ENCODE data around the gene CAMTA1. TPM values are rescaled to one million over a fixed set of nuclear protein-coding genes. Genes with fewer than 3 reads are reported as not detected.

The CAMTA1 gene
- total RNA-seq, 1 experiment from 2014 or later: 69.5 TPM

- no peaks in the 10 kb centered on the region for H3K36me3 ChIP-seq (ENCODE audit: control insufficient read depth in 1 of 2, insufficient read depth in 2 of 2, low read length in 2 of 2)
- DNase-seq (ENCODE audit: low read depth, low spot score): no peak
- H3K27ac ChIP-seq (ENCODE audit: low read depth, low read length): no peak overlapping the region
- no peaks in the 10 kb centered on the region for H3K9me2 ChIP-seq (ENCODE audit: insufficient read depth)
- CTCF ChIA-PET: no interaction called here
- ATAC-seq: no peak
- H3K9ac ChIP-seq (ENCODE audit: low read length): no peak overlapping the region
- H3K4me3 ChIP-seq (replicated peaks in 1 of 2; ENCODE audit: low read depth in 1 of 2, low read length in 2 of 2): no peak overlapping the region
- peaks cover 0 to 8% of the 10 kb centered on the region in 2 experiments; a peak in 1 of 4 replicates for H3K4me1 ChIP-seq (ENCODE audit: control insufficient read depth in 1 of 2, insufficient read depth in 2 of 2, low read length in 2 of 2)
- POLR2A ChIA-PET: no interaction called here
- RAD21 ChIA-PET (ENCODE audit: low non-redundant PET in 1 of 2, low total read pairs in 2 of 2, uncharacterized antibody in 2 of 2, unreplicated experiment in 2 of 2): no interaction called here
- no peak overlapping the region for H2AFZ ChIP-seq (ENCODE audit: low read depth, low read length, poor library complexity, severe bottlenecking)
- no peaks in the 10 kb centered on the region for H3K79me2 ChIP-seq (ENCODE audit: insufficient read depth, low read length)
- BruUV-seq (replicated peaks): no TSS peak
- TF ChIP-seq SP1 (IDR thresholded peaks at IDR 0.05; ENCODE audit: low read depth): no peak
- no peak for TF ChIP-seq JUND (IDR thresholded peaks at IDR 0.05)
- no peak for TF ChIP-seq CTCF (IDR thresholded peaks at IDR 0.05 in 2 of 3, conservative IDR thresholded peaks at IDR 0.05 in 1 of 3; ENCODE audit: borderline replicate concordance in 1 of 3, insufficient read depth in 1 of 3, low read depth in 2 of 3, low read length in 2 of 3)
- TF ChIP-seq ATF3 (IDR thresholded peaks at IDR 0.05): no peak
- TF ChIP-seq EZH2phosphoT487 (IDR thresholded peaks at IDR 0.05; ENCODE audit: borderline replicate concordance): no peak
- no peak for TF ChIP-seq CBX3 (IDR thresholded peaks at IDR 0.05; ENCODE audit: low read depth)
- no peak for TF ChIP-seq ZBTB33 (IDR thresholded peaks at IDR 0.05; ENCODE audit: extremely low read depth, insufficient replicate concordance, low read length)
- no peak for TF ChIP-seq REST (IDR thresholded peaks at IDR 0.05; ENCODE audit: low read depth)
- TF ChIP-seq SIN3A (IDR thresholded peaks at IDR 0.05; ENCODE audit: low read depth): no peak
- TF ChIP-seq MAX (IDR thresholded peaks at IDR 0.05): no peak
- no peak for TF ChIP-seq EGR1 (IDR thresholded peaks at IDR 0.05; ENCODE audit: low read depth)
- no peak for TF ChIP-seq POLR2A (IDR thresholded peaks at IDR 0.05; ENCODE audit: borderline replicate concordance, extremely low read depth, insufficient read depth, insufficient read length)
- TF ChIP-seq YY1 (IDR thresholded peaks at IDR 0.05; ENCODE audit: extremely low read depth, insufficient replicate concordance, low read depth, low read length): no peak
- no peak for TF ChIP-seq CEBPB (IDR thresholded peaks at IDR 0.05; ENCODE audit: low read depth)
- no peak for TF ChIP-seq SRF (IDR thresholded peaks at IDR 0.05; ENCODE audit: low read depth)
- TF ChIP-seq FOSL1 (IDR thresholded peaks at IDR 0.05; ENCODE audit: low read depth): no peak
- TF ChIP-seq EZH2 (IDR thresholded peaks at IDR 0.05): no peak
- TF ChIP-seq POLR2AphosphoS5 (IDR thresholded peaks at IDR 0.05; ENCODE audit: low read depth, low read length): no peak
- no peak overlapping the region for H3K4me2 ChIP-seq (ENCODE audit: low read length)
- H3K9me3 ChIP-seq (ENCODE audit: control insufficient read depth in 1 of 2, insufficient read depth in 1 of 2, low read depth in 1 of 2, low read length in 2 of 2): no peaks in the 10 kb centered on the region
- intact Hi-C loops (cut with micrococcal nuclease): no loop called here
- H3K27me3 ChIP-seq (ENCODE audit: insufficient read depth, low read length): no peaks in the 10 kb centered on the region
- no peaks in the 10 kb centered on the region for H4K20me1 ChIP-seq (ENCODE audit: insufficient read depth)
Observed at GRCh38 chr1:7489586-7489985, 704.3 kb downstream of the CAMTA1 start.

Data from HCT116 (cell line).